Activated CD8-positive, alpha-beta T cell treated with anti-CD3 and anti-CD28 coated beads, Interleukin-2, amount 10 ng/mL, durations not matched to agents 7 days and 5 days (primary cell): ENCODE results near the gene FARP1. TPM values are rescaled to one million over a fixed set of nuclear protein-coding genes. Genes with fewer than 3 reads are reported as not detected.

Source experiments
- ATAC-seq: fragments of 150-1000 bp; cut with Tn5 transposase; one replicate; pipeline ENCODE4 v1.10.0; 2021; ENCODE audit warnings: moderate library complexity
- CTCF ChIA-PET: fragments of 350-600 bp; sonication (Branson Sonifier 250); formaldehyde crosslinking; loops from one replicate; lab custom pipeline; 2021; ENCODE audit warnings: antibody characterized with exemption; lab: Charles Lee
- POLR2A ChIA-PET: fragments of 350-600 bp; sonication (Branson Sonifier 250); formaldehyde crosslinking; loops from one replicate; lab custom pipeline; 2021; ENCODE audit warnings: antibody characterized with exemption; lab: Charles Lee
- DNase-seq: peaks from one replicate; pipeline ENCODE4 v3.0.0-alpha.2; 2020
- H3K27ac Mint-ChIP-seq: one replicate; pipeline ENCODE4 v1.8.0; 2021; ENCODE audit warnings: mild to moderate bottlenecking, mixed read lengths
- H3K27me3 Mint-ChIP-seq: one replicate; pipeline ENCODE4 v1.8.0; 2021; ENCODE audit warnings: low read depth, mixed read lengths
- H3K36me3 Mint-ChIP-seq: one replicate; pipeline ENCODE4 v1.8.0; 2021; ENCODE audit warnings: low read depth, mixed read lengths
- H3K4me1 Mint-ChIP-seq: one replicate; pipeline ENCODE4 v1.8.0; 2021; ENCODE audit warnings: low read depth, mixed read lengths
- H3K4me3 Mint-ChIP-seq: one replicate; pipeline ENCODE4 v1.8.0; 2021; ENCODE audit warnings: mild to moderate bottlenecking, mixed read lengths
- H3K9me3 Mint-ChIP-seq: one replicate; pipeline ENCODE4 v1.8.0; 2022; ENCODE audit warnings: mixed read lengths; ENCODE audit not compliant: insufficient read depth
- total RNA-seq, 2 experiments: library from RNA; stranded (reverse); gene quantifications; one replicate each; pipeline ENCODE4 v1.2.3, GENCODE V29; 2021

The FARP1 gene
- total RNA-seq, 2 experiments from 2014 or later: 1.1 to 1.2 TPM

- no peak for DNase-seq
- no peaks in the 10 kb centered on the region for H3K4me1 Mint-ChIP-seq
- ChIA-PET CTCF (no interaction called here), POLR2A (no interaction called here)
- no peak overlapping the region for H3K27ac Mint-ChIP-seq
- no peaks in the 10 kb centered on the region for H3K36me3 Mint-ChIP-seq
- H3K27me3 Mint-ChIP-seq: no peaks in the 10 kb centered on the region
- no peak overlapping the region for H3K4me3 Mint-ChIP-seq
- H3K9me3 Mint-ChIP-seq: no peaks in the 10 kb centered on the region
- no peak for ATAC-seq
Observed at GRCh38 chr13:98200211-98200878, 57.5 kb downstream of the FARP1 start.

GRCh38 chr13:98201189-98201588 lies 58.3 kb downstream of the FARP1 start:
- DNase-seq (no peak), ATAC-seq (no peak)
- ChIA-PET CTCF (no interaction called here), POLR2A (no interaction called here)
- Mint-ChIP-seq H3K36me3 (no peaks in the 10 kb centered on the region), H3K9me3 (no peaks in the 10 kb centered on the region), H3K27me3 (no peaks in the 10 kb centered on the region), H3K27ac (no peak overlapping the region), H3K4me1 (no peaks in the 10 kb centered on the region), H3K4me3 (no peak overlapping the region)

GRCh38 chr13:98201984-98202383 lies 59.1 kb downstream of the FARP1 start:
- Mint-ChIP-seq H3K4me1 (no peaks in the 10 kb centered on the region), H3K27me3 (no peaks in the 10 kb centered on the region), H3K27ac (no peak overlapping the region), H3K36me3 (no peaks in the 10 kb centered on the region), H3K9me3 (no peaks in the 10 kb centered on the region), H3K4me3 (no peak overlapping the region)
- ATAC-seq: no peak
- CTCF ChIA-PET: no interaction called here
- POLR2A ChIA-PET: no interaction called here
- DNase-seq: no peak

- CTCF ChIA-PET: no interaction called here
- POLR2A ChIA-PET: no interaction called here
- Mint-ChIP-seq H3K4me1 (no peaks in the 10 kb centered on the region), H3K27ac (no peak overlapping the region), H3K36me3 (no peaks in the 10 kb centered on the region), H3K27me3 (no peaks in the 10 kb centered on the region), H3K9me3 (no peaks in the 10 kb centered on the region), H3K4me3 (no peak overlapping the region)
- no peak for ATAC-seq
- no peak for DNase-seq
Observed at GRCh38 chr13:98203646-98204326, 60.9 kb downstream of the FARP1 start.

- ChIA-PET POLR2A (no interaction called here), CTCF (no interaction called here)
- Mint-ChIP-seq H3K9me3 (no peaks in the 10 kb centered on the region), H3K36me3 (no peaks in the 10 kb centered on the region), H3K4me3 (no peak overlapping the region), H3K27ac (no peak overlapping the region), H3K4me1 (no peaks in the 10 kb centered on the region), H3K27me3 (no peaks in the 10 kb centered on the region)
- DNase-seq: no peak
- ATAC-seq: no peak
Observed at GRCh38 chr13:98204546-98204945, 61.7 kb downstream of the FARP1 start.

- Mint-ChIP-seq H3K27ac (no peak overlapping the region), H3K9me3 (no peaks in the 10 kb centered on the region)
- CTCF ChIA-PET: no interaction called here
Observed at GRCh38 chr13:98206946-98207345, 64.1 kb downstream of the FARP1 start.

GRCh38 chr13:98207416-98207815 lies 64.5 kb downstream of the FARP1 start:
- Mint-ChIP-seq H3K9me3 (no peaks in the 10 kb centered on the region), H3K27ac (no peak overlapping the region), H3K4me3 (no peak overlapping the region), H3K36me3 (no peaks in the 10 kb centered on the region), H3K4me1 (no peaks in the 10 kb centered on the region), H3K27me3 (no peaks in the 10 kb centered on the region)
- no peak for ATAC-seq
- ChIA-PET POLR2A (no interaction called here), CTCF (no interaction called here)
- DNase-seq: no peak

More at GRCh38 chr13:98206946-98207345, 64.1 kb downstream of the FARP1 start:
- Mint-ChIP-seq H3K4me3 (no peak overlapping the region), H3K36me3 (no peaks in the 10 kb centered on the region), H3K27me3 (no peaks in the 10 kb centered on the region), H3K4me1 (no peaks in the 10 kb centered on the region)
- DNase-seq (no peak), ATAC-seq (no peak)
- POLR2A ChIA-PET: no interaction called here

GRCh38 chr13:98208606-98209005 lies 65.7 kb downstream of the FARP1 start:
- DNase-seq (no peak), ATAC-seq (no peak)
- Mint-ChIP-seq H3K4me3 (no peak overlapping the region), H3K27ac (no peak overlapping the region), H3K36me3 (no peaks in the 10 kb centered on the region), H3K4me1 (no peaks in the 10 kb centered on the region), H3K9me3 (no peaks in the 10 kb centered on the region), H3K27me3 (no peaks in the 10 kb centered on the region)
- ChIA-PET POLR2A (no interaction called here), CTCF (no interaction called here)

- H3K4me1 Mint-ChIP-seq: no peaks in the 10 kb centered on the region
- no peaks in the 10 kb centered on the region for H3K36me3 Mint-ChIP-seq
- POLR2A ChIA-PET: no interaction called here
- H3K27me3 Mint-ChIP-seq: no peaks in the 10 kb centered on the region
- CTCF ChIA-PET: no interaction called here
- DNase-seq (no peak), ATAC-seq (no peak)
- no peak overlapping the region for H3K4me3 Mint-ChIP-seq
- no peaks in the 10 kb centered on the region for H3K9me3 Mint-ChIP-seq
- no peak overlapping the region for H3K27ac Mint-ChIP-seq
Observed at GRCh38 chr13:98212763-98213162, 69.9 kb downstream of the FARP1 start.

GRCh38 chr13:98213354-98213753 lies 70.5 kb downstream of the FARP1 start:
- H3K27ac Mint-ChIP-seq: no peak overlapping the region
- no peaks in the 10 kb centered on the region for H3K9me3 Mint-ChIP-seq
- ChIA-PET POLR2A (no interaction called here), CTCF (no interaction called here)
- no peaks in the 10 kb centered on the region for H3K4me1 Mint-ChIP-seq
- H3K27me3 Mint-ChIP-seq: no peaks in the 10 kb centered on the region
- H3K36me3 Mint-ChIP-seq: no peaks in the 10 kb centered on the region
- no peak for ATAC-seq
- DNase-seq: no peak
- no peak overlapping the region for H3K4me3 Mint-ChIP-seq

GRCh38 chr13:98214008-98214643 lies 71.2 kb downstream of the FARP1 start:
- POLR2A ChIA-PET: no interaction called here
- no peak for DNase-seq
- Mint-ChIP-seq H3K4me1 (no peaks in the 10 kb centered on the region), H3K4me3 (no peak overlapping the region), H3K36me3 (no peaks in the 10 kb centered on the region), H3K9me3 (no peaks in the 10 kb centered on the region), H3K27ac (no peak overlapping the region), H3K27me3 (no peaks in the 10 kb centered on the region)
- CTCF ChIA-PET: no interaction called here
- ATAC-seq: no peak

GRCh38 chr13:98214707-98215106 lies 71.8 kb downstream of the FARP1 start:
- Mint-ChIP-seq H3K9me3 (no peaks in the 10 kb centered on the region), H3K36me3 (no peaks in the 10 kb centered on the region), H3K4me1 (no peaks in the 10 kb centered on the region), H3K27me3 (no peaks in the 10 kb centered on the region), H3K4me3 (no peak overlapping the region), H3K27ac (no peak overlapping the region)
- ATAC-seq (no peak), DNase-seq (no peak)
- ChIA-PET CTCF (no interaction called here), POLR2A (no interaction called here)
